Psoas muscle (tissue), 8 donors: ENCODE measurements around the gene SNX32. TPM values are rescaled to one million over a fixed set of nuclear protein-coding genes. Genes with fewer than 3 reads are reported as not detected.

ENCODE experiments used
- ATAC-seq, 4 donors: fragments of 200-7000 bp; cut with Tn5 transposase; one replicate each; pipeline ENCODE4 v1.9.1; 2020; ENCODE audit warnings: moderate library complexity in 3 of 4, mild to moderate bottlenecking in 2 of 4
- DNase-seq, 2 donors: peaks; one replicate each; pipeline ENCODE4 v3.0.0-alpha.2; 2020
- H3K27ac ChIP-seq: fragments of 200-600 bp; one replicate; pipeline ENCODE4 v1.8.0; 2022
- H3K27me3 ChIP-seq, 3 donors: fragments of 200-600 bp in 1 of 3; one replicate each; pipeline versions ENCODE4 v1.6.1 to v1.8.0; 2013 to 2022; ENCODE audit warnings: low read length in 2 of 3, mild to moderate bottlenecking in 2 of 3, moderate library complexity in 1 of 3; ENCODE audit not compliant: insufficient read depth in 3 of 3
- H3K36me3 ChIP-seq, 2 donors: fragments of 200-600 bp in 1 of 2; one replicate each; pipeline versions ENCODE4 v1.6.1 to v1.8.0; 2013 to 2022; ENCODE audit warnings: low read depth in 1 of 2, mild to moderate bottlenecking in 1 of 2, moderate library complexity in 1 of 2; ENCODE audit not compliant: insufficient read depth in 1 of 2
- H3K4me1 ChIP-seq: fragments of 200-600 bp; one replicate; pipeline ENCODE4 v1.8.0; 2022
- H3K4me3 ChIP-seq: fragments of 200-600 bp; one replicate; pipeline ENCODE4 v1.8.0; 2022; ENCODE audit warnings: mild to moderate bottlenecking
- H3K9me3 ChIP-seq: fragments of 200-600 bp; one replicate; pipeline ENCODE4 v1.8.0; 2022
- WGBS, 3 donors: extraction: QIAGEN DNeasy Blood & Tissue Kit; methylation state at CpG; one replicate each; pipeline versions ENCODE4 v1.1.6 to v1.1.7; 2013; 5-methylcytosine and 5-hydroxymethylcytosine counted together
- intact Hi-C, 2 donors: fragments of 100-400 bp; cut with DNase I; formaldehyde crosslinking; loops; one replicate each; pipeline versions ENCODE4 v1.11.0 to v1.14.2; 2022
- polyA plus RNA-seq, 3 donors: library from polyadenylated mRNA; stranded (reverse); fragments of 200-250 nt; gene quantifications; one replicate each; pipeline ENCODE4 v1.2.3, GENCODE V29; 2013
- total RNA-seq, 4 donors: library from RNA; stranded (reverse); fragmentation: NEBNext Ultra II Directional in 2 of 4; extraction: Animal tissue kit (Norgen Biotek cat#: 25700) in 2 of 4; gene quantifications; one replicate each; pipeline versions ENCODE4 v1.2.1 to v1.2.4, GENCODE V29; 2021 to 2023
- TF ChIP-seq, protein P1 (sequence below): fragments of 200-600 bp; IDR thresholded peaks from one replicate; pipeline ENCODE4 v1.8.0; 2022; ENCODE audit warnings: antibody characterized with exemption
- donor health status: healthy with polysubstance abuse.
- donor health status: DM: no; HTN: no; CAD: no; lungs with moderate emphysema.
- donor health status: Bipolar disorder and iron deficiency.
- donor health status: healthy.
- donor health status: DM: yes; HTN: yes; CAD: no.
- donor health status: DM: no; HTN: no; CAD: no.
- donor health status: DM: no; HTN: no; CAD: no.
- donor health status: DM: yes; HTN: yes; CAD: no.

The SNX32 gene
- total and polyA plus RNA-seq, 7 donors = 0.05 to 0.20 TPM; not detected in 5

DNA sequence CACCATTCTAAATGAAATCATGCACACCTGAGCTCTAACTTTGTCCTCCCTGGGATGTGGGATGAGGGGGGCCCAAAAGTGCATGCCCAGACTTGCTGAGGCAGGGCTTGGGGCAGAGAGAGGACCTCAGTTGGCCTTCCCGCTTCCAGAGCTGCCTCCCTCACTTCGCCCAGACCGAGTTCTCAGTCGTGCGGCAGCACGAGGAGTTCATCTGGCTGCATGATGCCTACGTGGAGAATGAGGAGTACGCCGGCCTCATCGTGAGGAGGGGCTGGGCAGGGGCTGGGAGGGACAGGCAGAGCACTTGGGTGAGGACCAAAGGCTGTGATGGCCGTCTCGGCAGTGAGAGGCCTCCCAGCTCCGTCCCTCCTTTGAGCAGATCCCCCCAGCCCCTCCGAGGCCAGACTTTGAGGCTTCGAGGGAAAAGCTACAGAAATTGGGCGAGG lies 16.0 kb downstream of the SNX32 start:
- peaks cover 4% of the 10 kb centered on the region for H3K9me3 ChIP-seq
- peak in 1 of 4 donors; percentile 5 for ATAC-seq
- H3K4me3 ChIP-seq = no peak overlapping the region
- H3K4me1 ChIP-seq = no peaks in the 10 kb centered on the region
- DNase-seq = no peak
- intact Hi-C loops = no loop called here
- H3K36me3 ChIP-seq = peaks cover 7 to 41% of the 10 kb centered on the region in 2 donors
- H3K27ac ChIP-seq = no peak overlapping the region
- 31 to 42% (median 39%) methylated on average over 16 of the region's 16 CpGs for WGBS, 3 donors
- TF ChIP-seq, protein P1, sequence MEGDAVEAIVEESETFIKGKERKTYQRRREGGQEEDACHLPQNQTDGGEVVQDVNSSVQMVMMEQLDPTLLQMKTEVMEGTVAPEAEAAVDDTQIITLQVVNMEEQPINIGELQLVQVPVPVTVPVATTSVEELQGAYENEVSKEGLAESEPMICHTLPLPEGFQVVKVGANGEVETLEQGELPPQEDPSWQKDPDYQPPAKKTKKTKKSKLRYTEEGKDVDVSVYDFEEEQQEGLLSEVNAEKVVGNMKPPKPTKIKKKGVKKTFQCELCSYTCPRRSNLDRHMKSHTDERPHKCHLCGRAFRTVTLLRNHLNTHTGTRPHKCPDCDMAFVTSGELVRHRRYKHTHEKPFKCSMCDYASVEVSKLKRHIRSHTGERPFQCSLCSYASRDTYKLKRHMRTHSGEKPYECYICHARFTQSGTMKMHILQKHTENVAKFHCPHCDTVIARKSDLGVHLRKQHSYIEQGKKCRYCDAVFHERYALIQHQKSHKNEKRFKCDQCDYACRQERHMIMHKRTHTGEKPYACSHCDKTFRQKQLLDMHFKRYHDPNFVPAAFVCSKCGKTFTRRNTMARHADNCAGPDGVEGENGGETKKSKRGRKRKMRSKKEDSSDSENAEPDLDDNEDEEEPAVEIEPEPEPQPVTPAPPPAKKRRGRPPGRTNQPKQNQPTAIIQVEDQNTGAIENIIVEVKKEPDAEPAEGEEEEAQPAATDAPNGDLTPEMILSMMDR = no peak
- no peaks in the 10 kb centered on the region for H3K27me3 ChIP-seq

DNA sequence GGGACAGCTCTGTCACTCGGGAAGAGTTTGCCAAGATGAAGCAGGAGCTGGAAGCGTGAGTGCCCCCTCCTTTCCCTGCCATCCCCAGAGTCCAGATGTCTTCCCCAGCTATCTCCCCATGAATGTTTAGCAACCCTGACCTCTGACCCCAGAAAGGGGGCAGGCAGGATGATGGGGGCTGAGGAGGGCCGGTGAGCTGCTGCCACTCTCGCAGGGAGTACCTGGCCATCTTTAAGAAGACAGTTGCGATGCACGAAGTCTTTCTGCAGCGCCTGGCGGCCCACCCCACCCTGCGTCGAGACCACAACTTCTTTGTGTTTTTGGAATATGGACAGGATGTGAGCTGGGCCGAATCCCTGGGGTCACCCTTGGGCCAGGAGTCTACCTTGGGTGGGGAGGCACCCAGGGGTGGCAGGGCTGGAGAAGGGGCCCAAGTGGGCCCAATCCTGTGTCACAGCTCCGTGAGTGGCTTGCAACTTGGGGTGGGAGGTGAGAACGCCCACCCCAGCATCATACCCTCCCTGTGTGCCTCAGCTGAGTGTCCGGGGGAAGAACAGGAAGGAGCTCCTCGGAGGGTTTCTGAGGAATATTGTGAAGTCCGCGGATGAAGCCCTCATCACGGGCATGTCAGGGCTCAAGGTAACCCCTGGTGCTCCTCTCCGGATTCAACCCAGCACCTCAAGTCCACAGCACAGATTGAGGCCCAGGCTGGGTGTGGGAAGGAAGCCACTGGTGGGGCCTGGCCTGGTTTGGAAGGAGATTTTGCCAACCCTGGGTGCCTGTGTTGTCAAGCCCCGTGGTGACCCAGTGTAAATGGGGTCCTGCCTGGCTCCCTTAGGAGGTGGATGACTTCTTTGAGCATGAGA lies 16.7 kb downstream of the SNX32 start:
- TF ChIP-seq, protein P1 = no peak
- H3K4me1 ChIP-seq = no peaks in the 10 kb centered on the region
- H3K4me3 ChIP-seq = no peak overlapping the region
- ATAC-seq (peak in 2 of 4 donors; percentile 7 to 13), DNase-seq (no peak)
- intact Hi-C loops = no loop called here
- no peaks in the 10 kb centered on the region for H3K27me3 ChIP-seq
- peaks cover 4% of the 10 kb centered on the region for H3K9me3 ChIP-seq
- WGBS, 3 donors = 65 to 74% (median 72%) methylated on average over 20 of the region's 20 CpGs
- H3K27ac ChIP-seq = no peak overlapping the region
- H3K36me3 ChIP-seq = peaks cover 7 to 48% of the 10 kb centered on the region in 2 donors

DNA sequence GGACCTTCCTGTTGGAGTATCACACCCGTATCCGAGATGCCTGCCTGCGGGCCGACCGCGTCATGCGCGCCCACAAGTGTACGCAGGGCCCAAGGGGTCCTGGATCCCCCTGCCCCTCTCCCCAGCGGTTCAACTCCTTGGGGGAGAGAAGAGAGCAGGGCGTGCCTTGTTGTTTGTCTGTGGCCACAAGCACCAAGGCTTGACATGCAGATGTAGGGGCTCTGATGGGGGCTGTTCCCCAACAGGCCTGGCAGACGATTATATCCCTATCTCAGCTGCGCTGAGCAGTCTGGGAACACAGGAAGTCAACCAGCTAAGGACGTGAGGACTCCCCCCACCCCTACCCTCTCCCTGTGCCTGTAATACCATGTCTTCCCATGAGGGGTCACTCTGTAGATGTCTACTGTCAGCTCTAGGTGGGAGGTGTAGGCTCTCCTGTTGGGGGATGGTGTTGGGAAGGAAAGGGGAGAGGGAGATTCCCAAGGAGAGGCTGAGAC lies 17.4 kb downstream of the SNX32 start:
- DNase-seq (no peak), ATAC-seq (peak in 1 of 4 donors; percentile 22)
- Histone ChIP-seq H3K4me1 (peaks cover 5% of the 10 kb centered on the region), H3K9me3 (peaks cover 4% of the 10 kb centered on the region), H3K4me3 (no peak overlapping the region), H3K36me3 (peaks cover 7 to 55% of the 10 kb centered on the region in 2 donors), H3K27ac (no peak overlapping the region), H3K27me3 (no peaks in the 10 kb centered on the region)
- TF ChIP-seq, protein P1 = peak; percentile 34
- 87 to 93% (median 89%) methylated on average over 14 of the region's 14 CpGs for WGBS, 3 donors
- intact Hi-C loops = no loop called here

DNA sequence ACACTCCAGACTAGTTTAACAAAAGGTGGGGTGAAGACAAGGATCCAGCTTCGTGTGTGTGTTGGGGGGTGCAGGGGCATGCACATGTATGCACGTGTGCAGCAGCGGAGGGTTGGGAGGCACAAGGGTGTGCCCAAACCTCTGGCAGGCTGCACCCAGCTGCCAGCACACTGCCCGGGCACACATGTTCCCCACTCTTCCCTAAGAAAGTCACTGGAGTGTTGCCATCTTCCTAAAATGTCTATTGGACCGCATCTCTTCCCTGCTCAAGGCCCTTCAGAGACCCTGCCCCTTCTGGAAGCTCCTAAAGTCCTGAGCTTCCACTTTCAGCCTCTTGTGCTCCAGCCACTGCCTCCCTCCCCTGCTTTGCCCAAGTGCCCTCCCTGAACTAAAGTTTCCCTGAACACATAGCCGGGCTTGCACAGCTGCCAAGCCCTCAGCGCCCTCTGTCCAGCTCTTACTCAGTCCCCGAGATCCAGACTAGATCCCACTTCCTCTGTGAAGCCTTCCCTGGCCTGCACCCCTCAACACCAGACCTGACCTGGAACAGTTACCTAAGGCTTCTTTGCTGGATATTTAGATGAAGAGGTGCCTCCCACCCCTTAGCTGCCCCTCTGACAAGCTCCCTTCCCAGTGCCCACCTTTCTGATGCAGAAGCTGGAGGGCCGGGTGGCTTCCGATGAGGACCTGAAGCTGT lies 18.2 kb downstream of the SNX32 start:
- no peak overlapping the region for H3K4me3 ChIP-seq
- H3K9me3 ChIP-seq = peaks cover 4% of the 10 kb centered on the region
- WGBS, 3 donors = 85 to 90% (median 89%) methylated on average over 10 of the region's 10 CpGs
- no peak for DNase-seq
- ATAC-seq = no peak
- TF ChIP-seq, protein P1 = no peak
- no peaks in the 10 kb centered on the region for H3K27me3 ChIP-seq
- H3K36me3 ChIP-seq = peaks cover 7 to 56% of the 10 kb centered on the region in 2 donors
- intact Hi-C loops = no loop called here
- H3K4me1 ChIP-seq = peaks cover 7% of the 10 kb centered on the region
- no peak overlapping the region for H3K27ac ChIP-seq
